Measurements from ENCODE around the gene ASTN1.

Gene ASTN1

DNA sequence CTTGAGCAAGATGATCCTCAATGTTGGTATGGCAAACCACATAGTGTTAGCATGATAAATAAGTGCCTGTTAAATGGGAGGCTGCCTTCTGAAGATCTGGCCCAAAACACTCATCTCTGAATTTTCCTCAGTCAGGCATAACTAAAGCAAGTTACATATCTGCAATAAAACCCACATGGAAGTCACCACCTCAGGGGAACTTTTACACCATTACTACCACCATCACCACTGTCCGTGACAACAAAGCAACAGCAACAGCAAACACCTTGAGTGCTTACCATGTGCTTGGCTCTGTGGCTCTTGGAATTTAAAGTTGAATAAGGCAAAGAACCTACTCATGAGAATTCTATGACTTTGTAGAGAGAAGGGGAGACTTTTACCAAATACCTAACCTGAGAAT lies 233.0 kb downstream of the ASTN1 start:
- no peaks in the 10 kb centered on the region for H3K36me3 ChIP-seq (ENCODE audit: control insufficient read depth, insufficient read depth, low read length)
- H3K4me1 ChIP-seq (ENCODE audit: control insufficient read depth, insufficient read depth, low read length, poor library complexity, severe bottlenecking): no peaks in the 10 kb centered on the region
- H3K4me3 ChIP-seq (ENCODE audit: extremely low read depth, insufficient read depth, low read length, poor library complexity, severe bottlenecking): no peak overlapping the region
- WGBS, 2 experiments (ENCODE audit: insufficient coverage in 2 of 2): no CpG with 5 or more reads among the region's 1 CpG
- no peaks in the 10 kb centered on the region for H3K9me3 ChIP-seq (ENCODE audit: control insufficient read depth, low read length)
- H3K27ac ChIP-seq (ENCODE audit: low read depth, low read length, severe bottlenecking): no peak overlapping the region

DNA sequence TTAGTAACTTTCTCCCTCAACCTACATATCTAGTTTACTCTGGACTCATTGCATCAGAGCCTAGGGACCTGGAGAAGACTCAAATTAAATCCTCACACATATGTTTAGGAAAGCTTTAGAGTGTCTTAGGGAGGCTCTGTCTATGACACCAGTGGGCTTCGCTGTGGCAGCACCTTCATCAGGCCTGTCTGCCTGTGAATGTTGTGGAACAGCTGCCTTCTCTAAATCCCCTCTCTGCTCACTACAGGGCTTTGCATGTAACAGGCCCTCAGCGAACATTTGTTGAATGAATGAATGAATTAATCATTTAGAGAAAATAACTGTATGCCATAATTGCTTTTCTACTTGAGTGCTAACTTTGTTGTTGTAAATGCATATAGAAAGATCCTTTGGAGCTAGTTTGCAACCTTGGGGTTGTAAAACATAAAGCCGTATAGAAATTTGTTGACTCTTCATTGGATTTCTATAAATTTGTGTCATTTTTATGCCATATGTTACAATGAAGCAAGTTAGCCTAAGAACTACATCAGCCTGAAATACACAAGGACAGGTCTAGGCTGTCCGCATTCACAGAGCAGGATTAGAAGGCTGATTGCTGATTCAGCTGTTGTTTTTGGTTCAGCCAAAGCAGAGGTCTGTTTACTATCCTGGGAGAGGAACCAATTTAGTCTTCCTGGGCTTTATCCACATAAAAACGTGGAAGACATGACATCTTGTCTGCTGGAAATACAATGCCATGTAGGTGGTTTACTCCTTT lies 238.0 kb downstream of the ASTN1 start:
- H3K9me3 ChIP-seq (ENCODE audit: control insufficient read depth, low read length): no peaks in the 10 kb centered on the region
- H3K27ac ChIP-seq (ENCODE audit: low read depth, low read length, severe bottlenecking): no peak overlapping the region
- no peaks in the 10 kb centered on the region for H3K36me3 ChIP-seq (ENCODE audit: control insufficient read depth, insufficient read depth, low read length)
- 69 to 100% methylated on average over 1 to 3 of the region's 5 CpGs for WGBS, 2 experiments (ENCODE audit: insufficient coverage in 2 of 2)
- H3K4me3 ChIP-seq (ENCODE audit: extremely low read depth, insufficient read depth, low read length, poor library complexity, severe bottlenecking): no peak overlapping the region
- no peaks in the 10 kb centered on the region for H3K4me1 ChIP-seq (ENCODE audit: control insufficient read depth, insufficient read depth, low read length, poor library complexity, severe bottlenecking)

DNA sequence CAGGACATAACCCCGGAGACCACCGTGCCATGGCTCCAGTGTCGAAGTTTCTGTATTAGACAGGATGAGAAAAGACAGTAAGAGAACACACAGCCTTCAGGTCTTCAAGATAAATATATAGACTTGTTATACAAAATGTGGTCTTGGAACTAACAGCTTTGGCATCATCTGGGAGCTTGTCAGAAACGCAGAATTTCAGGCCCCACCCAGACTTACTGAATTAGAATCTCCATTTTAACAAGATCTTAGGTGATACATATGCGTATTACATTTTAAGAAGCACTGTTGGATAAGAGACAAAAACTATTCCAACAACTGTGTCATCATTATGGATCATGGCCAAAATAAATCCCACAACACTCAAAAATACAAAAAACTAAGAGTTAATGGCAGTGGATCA lies 239.3 kb downstream of the ASTN1 start:
- WGBS, 2 experiments (ENCODE audit: insufficient coverage in 2 of 2): 83 to 100% methylated on average over 1 to 2 of the region's 5 CpGs
- Histone ChIP-seq H3K36me3 (ENCODE audit: control insufficient read depth, insufficient read depth, low read length) (no peaks in the 10 kb centered on the region), H3K4me3 (ENCODE audit: extremely low read depth, insufficient read depth, low read length, poor library complexity, severe bottlenecking) (no peak overlapping the region)

DNA sequence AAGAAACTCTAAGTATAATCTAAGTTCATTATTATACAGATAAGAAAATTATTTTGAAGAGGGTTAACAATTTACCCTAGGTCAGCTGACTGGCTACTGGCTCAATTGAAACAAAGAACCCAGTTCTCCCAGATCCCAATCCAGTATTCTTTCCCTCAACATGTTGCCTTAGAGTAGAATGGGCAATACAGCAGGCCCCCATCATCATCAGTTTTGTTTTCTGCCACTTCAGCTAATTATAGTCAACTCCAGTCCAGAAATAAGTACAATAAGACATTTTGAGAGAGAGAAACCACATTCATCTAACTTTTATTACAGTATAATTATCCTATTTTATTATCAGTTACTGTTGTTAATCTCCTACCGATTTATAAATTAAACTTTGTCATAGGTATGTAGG lies 241.2 kb downstream of the ASTN1 start:
- Histone ChIP-seq H3K27ac (ENCODE audit: low read depth, low read length, severe bottlenecking) (no peak overlapping the region), H3K4me1 (ENCODE audit: control insufficient read depth, insufficient read depth, low read length, poor library complexity, severe bottlenecking) (no peaks in the 10 kb centered on the region), H3K4me3 (ENCODE audit: extremely low read depth, insufficient read depth, low read length, poor library complexity, severe bottlenecking) (no peak overlapping the region), H3K9me3 (ENCODE audit: control insufficient read depth, low read length) (no peaks in the 10 kb centered on the region), H3K36me3 (ENCODE audit: control insufficient read depth, insufficient read depth, low read length) (no peaks in the 10 kb centered on the region)
- WGBS, 2 experiments (ENCODE audit: insufficient coverage in 2 of 2): no CpG with 5 or more reads among the region's 1 CpG

More for the DNA sequence above, 239.3 kb downstream of the ASTN1 start:
- no peaks in the 10 kb centered on the region for H3K9me3 ChIP-seq (ENCODE audit: control insufficient read depth, low read length)
- no peaks in the 10 kb centered on the region for H3K4me1 ChIP-seq (ENCODE audit: control insufficient read depth, insufficient read depth, low read length, poor library complexity, severe bottlenecking)
- H3K27ac ChIP-seq (ENCODE audit: low read depth, low read length, severe bottlenecking): no peak overlapping the region

DNA sequence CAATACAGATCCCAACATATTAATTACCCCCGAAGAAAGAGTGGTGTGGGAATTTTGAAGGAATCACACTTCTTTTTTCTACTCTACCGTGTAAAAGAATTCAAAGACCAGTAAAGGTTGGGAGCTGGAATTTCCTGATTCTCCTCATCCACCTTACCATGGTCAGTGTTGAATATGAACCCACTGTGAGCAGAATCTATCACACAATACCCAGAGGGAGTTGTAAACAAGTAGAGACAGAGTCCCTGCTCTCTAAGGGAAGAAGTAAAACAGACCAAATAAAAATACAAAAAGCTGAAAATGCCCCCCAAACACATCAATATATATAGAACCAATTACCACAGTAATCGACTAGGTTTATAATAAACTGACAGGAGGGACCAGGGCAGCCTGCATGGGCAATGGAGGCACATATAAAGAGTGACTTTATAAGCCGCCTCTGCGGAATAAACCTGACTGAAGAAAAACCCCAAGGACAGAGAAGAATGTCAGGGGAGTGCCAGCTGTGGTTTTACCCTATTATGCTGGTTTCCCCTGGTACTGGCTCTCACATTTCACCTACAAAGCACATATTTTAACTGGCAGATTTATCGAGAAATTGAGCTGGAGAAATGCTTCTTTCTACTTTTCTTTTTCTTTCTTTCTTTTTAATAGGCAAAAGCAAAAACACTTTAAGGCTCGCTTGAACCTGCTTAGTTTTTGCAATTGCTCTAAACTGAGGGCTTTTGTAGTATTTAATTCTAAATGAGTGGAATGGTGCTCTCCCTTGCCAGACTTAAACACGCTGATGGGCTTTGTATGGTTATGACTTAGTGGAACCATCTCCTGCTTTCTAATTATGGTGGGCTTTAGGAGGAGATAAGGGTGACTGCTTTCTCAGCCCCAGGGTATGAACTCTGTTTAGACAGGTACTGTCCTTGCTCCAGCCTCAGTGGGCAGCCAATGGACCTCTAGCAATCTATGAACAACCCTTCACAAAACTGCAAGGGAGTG lies 244.8 kb downstream of the ASTN1 start:
- no peaks in the 10 kb centered on the region for H3K4me1 ChIP-seq (ENCODE audit: control insufficient read depth, insufficient read depth, low read length, poor library complexity, severe bottlenecking)
- H3K36me3 ChIP-seq (ENCODE audit: control insufficient read depth, insufficient read depth, low read length): no peaks in the 10 kb centered on the region
- WGBS, 2 experiments (ENCODE audit: insufficient coverage in 2 of 2): 79 to 90% methylated on average over 2 to 3 of the region's 8 CpGs
- no peak overlapping the region for H3K4me3 ChIP-seq (ENCODE audit: extremely low read depth, insufficient read depth, low read length, poor library complexity, severe bottlenecking)
- no peak overlapping the region for H3K27ac ChIP-seq (ENCODE audit: low read depth, low read length, severe bottlenecking)
- no peaks in the 10 kb centered on the region for H3K9me3 ChIP-seq (ENCODE audit: control insufficient read depth, low read length)

DNA sequence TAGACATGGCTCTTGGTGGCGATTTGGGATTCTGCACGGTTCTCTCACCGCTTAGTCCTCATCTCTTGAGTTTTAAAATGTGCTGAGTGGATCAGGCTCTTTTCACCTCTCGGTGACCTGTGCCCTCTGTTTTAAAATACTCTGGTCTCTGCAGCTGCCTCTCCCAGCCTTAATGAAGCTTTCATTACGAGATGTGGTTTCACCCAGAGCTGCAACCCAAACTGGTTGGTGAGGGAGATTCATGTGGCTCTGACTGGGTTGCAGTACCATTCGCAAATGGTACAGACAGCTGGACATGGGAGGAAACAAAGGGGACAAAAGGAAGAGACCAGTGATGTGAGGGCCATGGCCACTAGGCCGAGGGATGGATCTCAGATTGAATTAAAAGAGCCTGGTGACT lies 258.9 kb downstream of the ASTN1 start:
- Histone ChIP-seq H3K9me3 (ENCODE audit: control insufficient read depth, low read length) (no peaks in the 10 kb centered on the region), H3K4me3 (ENCODE audit: extremely low read depth, insufficient read depth, low read length, poor library complexity, severe bottlenecking) (no peak overlapping the region), H3K36me3 (ENCODE audit: control insufficient read depth, insufficient read depth, low read length) (no peaks in the 10 kb centered on the region), H3K4me1 (ENCODE audit: control insufficient read depth, insufficient read depth, low read length, poor library complexity, severe bottlenecking) (peaks cover 8% of the 10 kb centered on the region), H3K27ac (ENCODE audit: low read depth, low read length, severe bottlenecking) (no peak overlapping the region)
- 92 to 93% methylated on average over 4 to 6 of the region's 7 CpGs for WGBS, 2 experiments (ENCODE audit: insufficient coverage in 2 of 2)

DNA sequence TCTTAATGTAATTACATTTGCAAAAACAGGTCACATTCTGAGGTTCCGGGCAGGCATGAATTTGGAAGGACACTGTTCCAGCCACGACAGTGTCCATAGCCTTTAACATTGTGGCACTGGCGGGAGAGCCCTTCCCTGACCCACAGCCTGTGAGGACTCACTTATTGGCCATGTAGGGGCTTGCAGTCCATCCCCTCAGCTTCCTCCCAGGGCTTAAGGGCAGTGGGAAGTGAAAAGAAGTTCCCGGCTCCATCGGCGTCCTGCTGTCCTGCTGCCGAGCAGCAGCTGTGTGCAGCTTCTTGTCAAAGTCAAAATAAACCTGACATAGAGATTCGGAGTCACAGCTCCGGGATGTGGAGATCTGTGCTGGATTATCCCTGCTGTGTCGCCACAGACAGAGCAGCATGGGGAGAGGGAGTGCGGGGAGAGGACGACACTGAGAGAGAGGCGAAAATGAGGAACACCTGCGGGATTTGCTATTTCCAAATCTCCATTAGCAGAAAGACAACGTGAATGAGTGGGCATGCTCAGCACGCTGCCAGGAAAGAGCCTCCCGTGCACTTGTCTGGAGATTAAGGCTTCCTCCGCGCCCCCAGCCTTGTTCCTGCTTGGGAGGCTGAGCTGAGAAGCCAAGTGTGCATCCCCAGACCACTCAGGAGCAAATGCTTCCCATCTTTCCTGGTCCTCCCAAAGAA lies 260.3 kb downstream of the ASTN1 start:
- Histone ChIP-seq H3K4me3 (ENCODE audit: extremely low read depth, insufficient read depth, low read length, poor library complexity, severe bottlenecking) (no peak overlapping the region), H3K4me1 (ENCODE audit: control insufficient read depth, insufficient read depth, low read length, poor library complexity, severe bottlenecking) (peaks cover 8% of the 10 kb centered on the region), H3K36me3 (ENCODE audit: control insufficient read depth, insufficient read depth, low read length) (no peaks in the 10 kb centered on the region), H3K9me3 (ENCODE audit: control insufficient read depth, low read length) (no peaks in the 10 kb centered on the region), H3K27ac (ENCODE audit: low read depth, low read length, severe bottlenecking) (no peak overlapping the region)
- WGBS, 2 experiments (ENCODE audit: insufficient coverage in 2 of 2): 64 to 70% methylated on average over 15 to 19 of the region's 19 CpGs

DNA sequence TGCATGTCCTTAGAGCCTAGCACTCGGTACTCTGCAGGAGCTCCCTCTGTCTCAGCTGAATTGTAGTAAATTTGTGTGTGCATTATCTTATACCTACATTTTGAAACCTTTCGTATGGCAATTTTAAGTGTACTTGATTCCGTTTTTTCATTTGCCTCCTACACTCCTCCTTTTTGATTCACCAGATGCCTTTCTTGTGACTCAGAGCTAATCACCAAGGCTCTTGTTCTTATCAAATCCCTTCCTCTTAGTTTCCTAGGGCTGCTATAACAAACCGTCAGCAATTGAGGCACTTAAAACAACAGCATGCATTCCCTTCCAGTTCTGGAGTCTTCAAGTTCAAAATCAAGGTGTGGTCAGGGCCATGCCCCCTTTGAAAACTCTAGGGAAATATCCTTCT lies 261.0 kb downstream of the ASTN1 start:
- Histone ChIP-seq H3K9me3 (ENCODE audit: control insufficient read depth, low read length) (no peaks in the 10 kb centered on the region), H3K27ac (ENCODE audit: low read depth, low read length, severe bottlenecking) (no peak overlapping the region), H3K36me3 (ENCODE audit: control insufficient read depth, insufficient read depth, low read length) (no peaks in the 10 kb centered on the region), H3K4me3 (ENCODE audit: extremely low read depth, insufficient read depth, low read length, poor library complexity, severe bottlenecking) (no peak overlapping the region), H3K4me1 (ENCODE audit: control insufficient read depth, insufficient read depth, low read length, poor library complexity, severe bottlenecking) (peaks cover 8% of the 10 kb centered on the region)
- 52 to 70% methylated on average over 3 of the region's 4 CpGs for WGBS, 2 experiments (ENCODE audit: insufficient coverage in 2 of 2)

DNA sequence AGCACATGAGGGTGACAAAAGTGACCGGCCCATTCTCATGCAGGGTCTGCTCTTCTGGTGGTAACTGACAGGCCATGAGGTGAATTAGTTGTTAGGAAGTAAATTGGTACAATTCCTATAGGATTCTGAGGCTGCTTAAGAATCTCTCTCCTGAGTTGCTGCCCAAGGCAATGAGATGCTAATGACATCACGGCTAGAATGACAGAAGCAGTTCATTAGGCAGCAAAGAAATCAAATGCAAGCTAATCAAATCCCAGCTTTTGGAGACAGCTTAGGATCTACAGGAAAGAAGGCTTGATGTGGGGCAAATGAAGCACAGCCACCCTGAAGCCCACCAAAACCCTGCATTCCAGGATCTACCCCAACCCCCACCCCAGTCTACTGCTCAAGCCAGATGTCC lies 265.2 kb downstream of the ASTN1 start:
- Histone ChIP-seq H3K9me3 (ENCODE audit: control insufficient read depth, low read length) (no peaks in the 10 kb centered on the region), H3K4me1 (ENCODE audit: control insufficient read depth, insufficient read depth, low read length, poor library complexity, severe bottlenecking) (peaks cover 8% of the 10 kb centered on the region), H3K4me3 (ENCODE audit: extremely low read depth, insufficient read depth, low read length, poor library complexity, severe bottlenecking) (no peak overlapping the region), H3K36me3 (ENCODE audit: control insufficient read depth, insufficient read depth, low read length) (no peaks in the 10 kb centered on the region), H3K27ac (ENCODE audit: low read depth, low read length, severe bottlenecking) (no peak overlapping the region)
- 76 to 91% methylated on average over 2 of the region's 2 CpGs for WGBS, 2 experiments (ENCODE audit: insufficient coverage in 2 of 2)

DNA sequence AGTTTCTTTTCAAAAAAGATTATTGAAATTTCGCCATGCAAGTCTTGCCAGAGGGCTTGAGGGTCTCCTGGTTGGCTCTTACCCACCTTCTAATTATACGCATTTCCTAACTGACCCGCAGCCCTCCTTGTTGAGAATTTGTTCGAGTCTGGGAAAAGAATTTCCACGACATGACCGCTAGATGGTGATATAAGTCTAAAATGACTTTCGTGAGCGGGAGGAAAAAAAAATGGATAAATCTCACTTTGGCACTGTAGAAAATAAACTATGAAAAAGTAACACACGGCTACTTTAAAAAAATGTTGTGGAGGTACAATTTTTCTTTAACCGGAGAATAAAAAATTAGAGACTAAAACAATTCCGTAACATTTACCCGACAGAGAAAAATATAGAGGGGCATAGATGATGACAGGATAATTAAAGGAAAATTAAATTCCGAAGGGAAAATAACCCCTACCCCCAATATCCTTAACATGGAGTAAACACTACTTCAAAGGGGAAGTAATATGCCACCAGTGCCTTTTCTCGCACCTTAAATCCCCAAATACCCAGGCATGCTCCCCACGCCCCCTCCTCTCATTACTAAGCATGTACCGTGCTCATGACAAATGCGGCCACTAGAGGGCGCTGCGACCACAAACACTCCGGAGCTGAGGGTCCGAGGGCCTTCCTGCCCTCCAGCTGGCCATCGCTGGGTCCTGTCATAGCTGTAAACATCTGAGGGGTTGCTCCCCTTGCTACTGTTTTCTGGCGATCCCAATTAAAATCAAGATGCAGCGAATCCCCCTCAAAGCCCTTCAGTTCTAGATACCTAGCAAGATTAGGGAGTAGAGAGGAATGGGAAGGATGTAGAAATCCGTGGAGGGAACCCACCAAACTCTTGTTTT lies 266.9 kb downstream of the ASTN1 start:
- WGBS, 2 experiments (ENCODE audit: insufficient coverage in 2 of 2): 2 to 3% methylated on average over 11 to 13 of the region's 25 CpGs
- H3K9me3 ChIP-seq (ENCODE audit: control insufficient read depth, low read length): no peaks in the 10 kb centered on the region
- no peaks in the 10 kb centered on the region for H3K36me3 ChIP-seq (ENCODE audit: control insufficient read depth, insufficient read depth, low read length)
- no peaks in the 10 kb centered on the region for H3K4me1 ChIP-seq (ENCODE audit: control insufficient read depth, insufficient read depth, low read length, poor library complexity, severe bottlenecking)
- H3K27ac ChIP-seq (ENCODE audit: low read depth, low read length, severe bottlenecking): no peak overlapping the region
- peak overlapping the region; percentile 3 for H3K4me3 ChIP-seq (ENCODE audit: extremely low read depth, insufficient read depth, low read length, poor library complexity, severe bottlenecking)

Measured in mesodermal cell (in vitro differentiated cells).